HepG2 (cell line): ENCODE measurements around the gene TMEM183A. TPM values are rescaled to one million over a fixed set of nuclear protein-coding genes. Genes with fewer than 3 reads are reported as not detected.

Experiments
- CCAR2 ChIP-seq: fragments of 200-400 bp; formaldehyde crosslinking; optimal IDR thresholded peaks from 2 replicates; pipeline ENCODE3; 2018; ENCODE audit warnings: low read depth, mild to moderate bottlenecking, low read length, moderate library complexity
- CHD2 ChIP-seq: IDR thresholded peaks from 2 replicates; pipeline ENCODE4 v1.6.1; 2011; ENCODE audit warnings: low read depth, low read length, improper control_type of control experiment
- JARID2 ChIP-seq: sonication (generic); formaldehyde crosslinking; IDR thresholded peaks from 2 replicates; pipeline ENCODE4 v1.8.1; 2023; ENCODE audit warnings: missing genetic modification reagents, inconsistent platforms; ENCODE audit not compliant: insufficient replicate concordance
- MBNL3 ChIP-seq: fragments of 250-450 bp; sonication (Bioruptor Pico); conservative IDR thresholded peaks from 2 replicates; pipeline ENCODE4 v1.8.0; 2022; ENCODE audit warnings: mild to moderate bottlenecking, inconsistent platforms
- POLR2G ChIP-seq: fragments of 200-400 bp; formaldehyde crosslinking; IDR thresholded peaks from 2 replicates; pipeline ENCODE4 v1.6.1; 2018; ENCODE audit warnings: mild to moderate bottlenecking, low read depth, low read length, moderate library complexity
- SCMH1 ChIP-seq: sonication (generic); formaldehyde crosslinking; IDR thresholded peaks from 2 replicates; pipeline ENCODE4 v1.9.0; 2021; ENCODE audit warnings: missing genetic modification reagents, mild to moderate bottlenecking, borderline replicate concordance
- ZNF546 ChIP-seq: sonication (generic); formaldehyde crosslinking; conservative IDR thresholded peaks from 2 replicates; pipeline ENCODE4 v1.8.1; 2023; ENCODE audit warnings: mild to moderate bottlenecking, missing genetic modification reagents
- ZNF614 ChIP-seq: IDR thresholded peaks from 2 replicates; pipeline ENCODE4 v1.6.1; 2018; ENCODE audit warnings: missing biosample characterization, missing genetic modification reagents, inconsistent platforms, borderline replicate concordance
- ZSCAN31 ChIP-seq: sonication (generic); formaldehyde crosslinking; IDR thresholded peaks from 2 replicates; pipeline ENCODE4 v1.5.0; 2020; ENCODE audit warnings: low read depth, mild to moderate bottlenecking, missing genetic modification reagents
- polyA plus RNA-seq, 8 experiments: library from polyadenylated mRNA; depleted of rRNA in 3 of 8; stranded (reverse) in 7 of 8; unstranded in 1 of 8; fragments of >200 nt; fragmentation: Illumina TruSeq in 4 of 8; extraction: Trizol in 4 of 8; gene quantifications; 2 replicates each; pipeline versions ENCODE4 v1.2.1 to v1.2.3, GENCODE V29; 2011 to 2016; ENCODE audit warnings: low read depth in 4 of 8, missing spikeins in 1 of 8, mixed read lengths in 1 of 8; ENCODE audit not compliant: insufficient read depth in 1 of 8
- total RNA-seq, 5 experiments: library from RNA; depleted of rRNA; stranded (reverse); fragments of >200 nt; fragmentation: Illumina TruSeq; extraction: Trizol; gene quantifications; 2 replicates each; pipeline ENCODE4 v1.2.3, GENCODE V29; 2016; ENCODE audit warnings: low read depth in 1 of 5
- TF ChIP-seq, protein P1 (sequence below): sonication (generic); formaldehyde crosslinking; IDR thresholded peaks from 2 replicates; pipeline ENCODE4 v1.4.0; 2020; ENCODE audit warnings: low read depth, mild to moderate bottlenecking, missing genetic modification reagents
- TF ChIP-seq, protein P2 (sequence below): IDR thresholded peaks from 2 replicates; pipeline ENCODE4 v1.6.1; 2016; ENCODE audit warnings: missing compliant biosample characterization, missing genetic modification reagents, borderline replicate concordance
- TF ChIP-seq, protein P3 (sequence below): sonication (generic); formaldehyde crosslinking; IDR thresholded peaks from 2 replicates; pipeline ENCODE4 v1.4.0; 2020; ENCODE audit warnings: missing genetic modification reagents, mild to moderate bottlenecking, borderline replicate concordance

The TMEM183A gene
- total and polyA plus RNA-seq, 2 of the 13 experiments (the other 11 are each of a cell fraction or from before 2014, with no cell fraction given), result 59.7 to 82.0 TPM

DNA sequence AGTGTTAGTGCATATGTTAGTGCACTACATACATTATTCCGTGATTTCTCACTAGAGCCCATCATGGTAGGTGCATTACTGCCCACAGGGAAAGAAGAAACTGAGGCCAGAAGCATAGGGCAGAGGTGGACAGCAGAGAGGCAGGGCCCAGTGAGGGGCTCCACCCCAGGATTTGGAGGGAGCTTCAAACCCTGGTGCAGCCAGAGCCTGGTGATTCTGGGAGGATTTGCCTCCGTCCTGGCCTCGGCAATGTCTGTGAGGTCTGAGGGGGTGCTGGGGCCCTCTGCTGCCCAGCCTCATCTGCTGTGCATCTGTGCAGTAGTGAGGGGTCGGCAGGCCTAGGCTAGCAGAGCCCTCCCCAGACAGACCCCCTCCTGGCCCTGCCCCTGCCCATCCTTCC lies 41.9 kb downstream of the TMEM183A start (continued):
- no peak for TF ChIP-seq CCAR2
- no peak for TF ChIP-seq ZNF614
- no peak for TF ChIP-seq CHD2
- TF ChIP-seq, protein P1, sequence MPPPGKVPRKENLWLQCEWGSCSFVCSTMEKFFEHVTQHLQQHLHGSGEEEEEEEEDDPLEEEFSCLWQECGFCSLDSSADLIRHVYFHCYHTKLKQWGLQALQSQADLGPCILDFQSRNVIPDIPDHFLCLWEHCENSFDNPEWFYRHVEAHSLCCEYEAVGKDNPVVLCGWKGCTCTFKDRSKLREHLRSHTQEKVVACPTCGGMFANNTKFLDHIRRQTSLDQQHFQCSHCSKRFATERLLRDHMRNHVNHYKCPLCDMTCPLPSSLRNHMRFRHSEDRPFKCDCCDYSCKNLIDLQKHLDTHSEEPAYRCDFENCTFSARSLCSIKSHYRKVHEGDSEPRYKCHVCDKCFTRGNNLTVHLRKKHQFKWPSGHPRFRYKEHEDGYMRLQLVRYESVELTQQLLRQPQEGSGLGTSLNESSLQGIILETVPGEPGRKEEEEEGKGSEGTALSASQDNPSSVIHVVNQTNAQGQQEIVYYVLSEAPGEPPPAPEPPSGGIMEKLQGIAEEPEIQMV (CRISPR knock-in tag), result no peak
- no peak for TF ChIP-seq SCMH1 (CRISPR knock-in tag)
- TF ChIP-seq, protein P2, sequence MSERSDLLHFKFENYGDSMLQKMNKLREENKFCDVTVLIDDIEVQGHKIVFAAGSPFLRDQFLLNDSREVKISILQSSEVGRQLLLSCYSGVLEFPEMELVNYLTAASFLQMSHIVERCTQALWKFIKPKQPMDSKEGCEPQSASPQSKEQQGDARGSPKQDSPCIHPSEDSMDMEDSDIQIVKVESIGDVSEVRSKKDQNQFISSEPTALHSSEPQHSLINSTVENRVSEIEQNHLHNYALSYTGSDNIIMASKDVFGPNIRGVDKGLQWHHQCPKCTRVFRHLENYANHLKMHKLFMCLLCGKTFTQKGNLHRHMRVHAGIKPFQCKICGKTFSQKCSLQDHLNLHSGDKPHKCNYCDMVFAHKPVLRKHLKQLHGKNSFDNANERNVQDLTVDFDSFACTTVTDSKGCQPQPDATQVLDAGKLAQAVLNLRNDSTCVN (CRISPR knock-in tag), result no peak
- no peak for TF ChIP-seq POLR2G
- TF ChIP-seq ZNF546 (CRISPR knock-in tag), result no peak
- TF ChIP-seq, protein P3, sequence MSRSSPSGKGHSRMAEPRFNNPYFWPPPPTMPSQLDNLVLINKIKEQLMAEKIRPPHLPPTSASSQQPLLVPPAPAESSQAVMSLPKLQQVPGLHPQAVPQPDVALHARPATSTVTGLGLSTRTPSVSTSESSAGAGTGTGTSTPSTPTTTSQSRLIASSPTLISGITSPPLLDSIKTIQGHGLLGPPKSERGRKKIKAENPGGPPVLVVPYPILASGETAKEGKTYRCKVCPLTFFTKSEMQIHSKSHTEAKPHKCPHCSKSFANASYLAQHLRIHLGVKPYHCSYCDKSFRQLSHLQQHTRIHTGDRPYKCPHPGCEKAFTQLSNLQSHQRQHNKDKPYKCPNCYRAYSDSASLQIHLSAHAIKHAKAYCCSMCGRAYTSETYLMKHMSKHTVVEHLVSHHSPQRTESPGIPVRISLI (CRISPR knock-in tag), result no peak
- TF ChIP-seq MBNL3 (CRISPR knock-in tag), result no peak
- no peak for TF ChIP-seq JARID2 (CRISPR knock-in tag)
- TF ChIP-seq ZSCAN31 (CRISPR knock-in tag), result no peak
- TF ChIP-seq, all 625 proteins: peak for 0
